B cell (primary cell): ENCODE results near the gene TRANK1. TPM values are rescaled to one million over a fixed set of nuclear protein-coding genes. Genes with fewer than 3 reads are reported as not detected.

Experiments used
- ATAC-seq: fragments of 200-7000 bp; cut with Tn5 transposase; one replicate; pipeline ENCODE4 v1.10.0; 2021; ENCODE audit warnings: low read depth, mild to moderate bottlenecking, moderate number of reproducible peaks, moderate library complexity
- CTCF ChIA-PET: fragments of 350-600 bp; sonication (Branson Sonifier 250); formaldehyde crosslinking; loops from one replicate; lab custom pipeline; 2021; ENCODE audit warnings: antibody characterized with exemption, inconsistent platforms; lab: Charles Lee
- POLR2A ChIA-PET: fragments of 350-600 bp; sonication (Branson Sonifier 250); formaldehyde crosslinking; loops from one replicate; lab custom pipeline; 2021; ENCODE audit warnings: antibody characterized with exemption; lab: Charles Lee
- DNase-seq: peaks from one replicate; pipeline ENCODE4 v3.0.0; 2013
- H2AFZ ChIP-seq: 2 replicates; pipeline ENCODE4 v1.6.1; 2012; ENCODE audit warnings: mild to moderate bottlenecking, low read depth, low read length; ENCODE audit not compliant: insufficient read depth, poor library complexity, severe bottlenecking
- H3K27ac ChIP-seq, 2 donors: 1 replicate in 1 of 2; 2 replicates in 1 of 2; pipeline ENCODE4 v1.5.1; 2012 to 2013; ENCODE audit warnings: low read length in 2 of 2, mild to moderate bottlenecking in 2 of 2, moderate library complexity in 1 of 2
- H3K27me3 ChIP-seq, 4 experiments: fragments of 200-600 bp in 1 of 4; sonication (generic) in 1 of 4; replicated peaks in 1 of 4; 1 replicate in 2 of 4; 2 replicates in 2 of 4; pipeline versions ENCODE4 v1.6.1 to v1.7.0; 2013 to 2016; ENCODE audit warnings: low read length in 3 of 4, mild to moderate bottlenecking in 2 of 4, mixed read lengths in 1 of 4, moderate library complexity in 1 of 4; ENCODE audit not compliant: insufficient read depth in 4 of 4, control insufficient read depth in 3 of 4; ENCODE audit errors: control extremely low read depth in 1 of 4
- H3K36me3 ChIP-seq, 2 experiments: replicated peaks in 1 of 2; 1 replicate in 1 of 2; 2 replicates in 1 of 2; pipeline versions ENCODE4 v1.6.1 to v1.7.1; 2013; ENCODE audit warnings: low read length in 1 of 2; ENCODE audit not compliant: insufficient read depth in 2 of 2, control insufficient read depth in 1 of 2; ENCODE audit errors: control extremely low read depth in 1 of 2, extremely low read depth in 1 of 2
- H3K4me1 ChIP-seq, 2 donors: fragments of 200-600 bp in 1 of 2; sonication (generic) in 1 of 2; 1 replicate in 1 of 2; 2 replicates in 1 of 2; pipeline versions ENCODE4 v1.5.1 to v1.6.1; 2013 to 2017; ENCODE audit warnings: low read length in 2 of 2; ENCODE audit not compliant: control insufficient read depth in 2 of 2, insufficient read depth in 2 of 2
- H3K4me2 ChIP-seq: replicated peaks from 2 replicates; pipeline ENCODE3; 2012; ENCODE audit warnings: mild to moderate bottlenecking, low read depth, low read length; ENCODE audit not compliant: poor library complexity, severe bottlenecking
- H3K4me3 ChIP-seq, 5 experiments: fragments of 200-600 bp in 1 of 5; sonication (generic) in 1 of 5; 1 replicate in 3 of 5; 2 replicates in 2 of 5; pipeline versions ENCODE4 v1.5.1 to v1.7.0; 2011 to 2016; ENCODE audit warnings: low read length in 4 of 5, mild to moderate bottlenecking in 4 of 5, low read depth in 2 of 5, control low read depth in 1 of 5, moderate library complexity in 1 of 5; ENCODE audit not compliant: insufficient read depth in 1 of 5; ENCODE audit errors: control extremely low read depth in 1 of 5, extremely low read depth in 1 of 5
- H3K79me2 ChIP-seq: fragments of 200-600 bp; sonication (generic); one replicate; pipeline ENCODE4 v1.6.0; 2016; ENCODE audit warnings: low read length; ENCODE audit not compliant: control insufficient read depth, insufficient read depth
- H3K9ac ChIP-seq: fragments of 200-600 bp; sonication (generic); 2 replicates; pipeline ENCODE4 v1.6.1; 2017; ENCODE audit warnings: mild to moderate bottlenecking, low read length, moderate library complexity
- H3K9me3 ChIP-seq, 3 donors: one replicate each; pipeline versions ENCODE4 v1.6.1 to v1.7.1; 2013; ENCODE audit warnings: low read length in 2 of 3; ENCODE audit not compliant: control insufficient read depth in 2 of 3, insufficient read depth in 1 of 3; ENCODE audit errors: control extremely low read depth in 1 of 3
- H4K20me1 ChIP-seq: 2 replicates; pipeline ENCODE4 v1.6.0; 2012; ENCODE audit warnings: mild to moderate bottlenecking, low read length; ENCODE audit not compliant: insufficient read depth, control insufficient read depth, poor library complexity, severe bottlenecking
- H3K27ac Mint-ChIP-seq: one replicate; pipeline ENCODE4 v1.8.0; 2021; ENCODE audit warnings: mixed read lengths
- H3K27me3 Mint-ChIP-seq: one replicate; pipeline ENCODE4 v1.8.0; 2021; ENCODE audit warnings: mixed read lengths
- H3K4me1 Mint-ChIP-seq: one replicate; pipeline ENCODE4 v1.8.0; 2021; ENCODE audit warnings: mixed read lengths
- H3K4me3 Mint-ChIP-seq: one replicate; pipeline ENCODE4 v1.8.0; 2021; ENCODE audit warnings: mixed read lengths
- H3K9me3 Mint-ChIP-seq: one replicate; pipeline ENCODE4 v1.8.0; 2022; ENCODE audit warnings: mixed read lengths; ENCODE audit not compliant: insufficient read depth
- CTCF ChIP-seq: fragments of 200-600 bp; IDR thresholded peaks from one replicate; pipeline ENCODE4 v1.8.0; 2022; ENCODE audit warnings: antibody characterized with exemption, mild to moderate bottlenecking
- EZH2 ChIP-seq: IDR thresholded peaks from 2 replicates; pipeline ENCODE4 v1.6.1; 2012; ENCODE audit warnings: borderline replicate concordance, low read depth, mild to moderate bottlenecking, moderate library complexity, low read length; ENCODE audit not compliant: insufficient read depth, poor library complexity, severe bottlenecking
- WGBS: methylation state at CpG from one replicate; pipeline ENCODE4 v1.1.5; 2013; ENCODE audit warnings: missing lambda C conversion rate; ENCODE audit not compliant: insufficient coverage; 5-methylcytosine and 5-hydroxymethylcytosine counted together
- intact Hi-C: fragments of 100-400 bp; cut with micrococcal nuclease; formaldehyde crosslinking; loops from one replicate; pipeline ENCODE4 v1.10.0; 2022
- polyA plus RNA-seq: library from polyadenylated mRNA; depleted of rRNA; stranded (reverse); fragments of >200 nt; gene quantifications from 2 replicates; pipeline ENCODE4 v1.2.3, GENCODE V29; 2012
- total RNA-seq, 2 donors: library from RNA; stranded (reverse); fragments of 120-200 nt in 1 of 2; gene quantifications; 1 replicate in 1 of 2; 2 replicates in 1 of 2; pipeline versions ENCODE4 v1.2.3 to v1.2.4, GENCODE V29; 2013 to 2022

Gene TRANK1
- total and polyA plus RNA-seq, 2 donors (not counting 1 experiment from before 2014, with no cell fraction given), result 20.8 to 147 TPM

- WGBS, result no CpG with 5 or more reads among the region's 2 CpGs
- peaks cover 20% of the 10 kb centered on the region for H3K79me2 ChIP-seq
- ChIA-PET CTCF (interaction anchor here (0.7 to 2.0 kb wide), 11 partner anchors 9 to 57 kb away, joined by 3 to 12 read pairs (median 4); no protein-coding TSS in a partner anchor), POLR2A (interaction anchor here (1.3 kb wide), 1 partner anchor 19 kb away, joined by 3 read pairs; no protein-coding TSS in a partner anchor)
- peaks cover 35 to 44% of the 10 kb centered on the region in 2 donors for H3K4me1 ChIP-seq
- no peaks in the 10 kb centered on the region for H4K20me1 ChIP-seq
- H3K4me3 Mint-ChIP-seq, result peak overlapping the region; percentile 80
- peaks cover 37% of the 10 kb centered on the region for H3K4me1 Mint-ChIP-seq
- intact Hi-C loops, result loop anchor here (1.0 to 5.0 kb wide), 3 partner anchors 17 to 32 kb away; partner anchors contain the start of gene TRANK1
- H3K27ac Mint-ChIP-seq, result peak overlapping the region; percentile 83
- peak overlapping the region; percentile 38 for H2AFZ ChIP-seq
- TF ChIP-seq CTCF (no peak), EZH2 (no peak)
- H3K4me2 ChIP-seq, result peak overlapping the region; percentile 69
- peak overlapping the region in 1 of 2 donors; percentile 54 for H3K27ac ChIP-seq
- peak; percentile 44 for DNase-seq
- peaks cover 0 to 1% of the 10 kb centered on the region in 2 experiments for H3K36me3 ChIP-seq
- peak overlapping the region; percentile 19 to 61 (median 46) for H3K4me3 ChIP-seq
- peak overlapping the region; percentile 33 for H3K9ac ChIP-seq
- no peaks in the 10 kb centered on the region for H3K27me3 ChIP-seq
- H3K9me3 ChIP-seq, result peaks cover 2 to 9% (median 8%) of the 10 kb centered on the region in 3 donors
- H3K27me3 Mint-ChIP-seq, result no peaks in the 10 kb centered on the region
- peak; percentile 39 for ATAC-seq
- H3K9me3 Mint-ChIP-seq, result peaks cover 5% of the 10 kb centered on the region
These were observed 19.9 kb downstream of the TRANK1 start for GRCh38 chr3:36924744-36925521.
